ENCODE data around the gene PPP6R1. TPM values are rescaled to one million over a fixed set of nuclear protein-coding genes. Genes with fewer than 3 reads are reported as not detected.

PPP6R1 gene
- total RNA-seq, 1 experiment from 2014 or later = 70.6 TPM

GRCh38 chr19:55270172-55270942, 11.5 kb upstream of the PPP6R1 start:
- H3K27ac Mint-ChIP-seq (ENCODE audit: low read depth, unreplicated experiment) = no peak overlapping the region
- intact Hi-C loops (cut with micrococcal nuclease) = no loop called here
- no peak overlapping the region for H3K4me3 Mint-ChIP-seq (ENCODE audit: unreplicated experiment)
- TF ChIP-seq, protein P1, sequence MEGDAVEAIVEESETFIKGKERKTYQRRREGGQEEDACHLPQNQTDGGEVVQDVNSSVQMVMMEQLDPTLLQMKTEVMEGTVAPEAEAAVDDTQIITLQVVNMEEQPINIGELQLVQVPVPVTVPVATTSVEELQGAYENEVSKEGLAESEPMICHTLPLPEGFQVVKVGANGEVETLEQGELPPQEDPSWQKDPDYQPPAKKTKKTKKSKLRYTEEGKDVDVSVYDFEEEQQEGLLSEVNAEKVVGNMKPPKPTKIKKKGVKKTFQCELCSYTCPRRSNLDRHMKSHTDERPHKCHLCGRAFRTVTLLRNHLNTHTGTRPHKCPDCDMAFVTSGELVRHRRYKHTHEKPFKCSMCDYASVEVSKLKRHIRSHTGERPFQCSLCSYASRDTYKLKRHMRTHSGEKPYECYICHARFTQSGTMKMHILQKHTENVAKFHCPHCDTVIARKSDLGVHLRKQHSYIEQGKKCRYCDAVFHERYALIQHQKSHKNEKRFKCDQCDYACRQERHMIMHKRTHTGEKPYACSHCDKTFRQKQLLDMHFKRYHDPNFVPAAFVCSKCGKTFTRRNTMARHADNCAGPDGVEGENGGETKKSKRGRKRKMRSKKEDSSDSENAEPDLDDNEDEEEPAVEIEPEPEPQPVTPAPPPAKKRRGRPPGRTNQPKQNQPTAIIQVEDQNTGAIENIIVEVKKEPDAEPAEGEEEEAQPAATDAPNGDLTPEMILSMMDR (IDR thresholded peaks at IDR 0.05; ENCODE audit: unreplicated experiment) = no peak
- H3K27me3 Mint-ChIP-seq (ENCODE audit: insufficient read depth, unreplicated experiment) = no peaks in the 10 kb centered on the region
- no TSS peak for BruUV-seq (replicated peaks)
- peaks cover 9% of the 10 kb centered on the region for H3K9me3 Mint-ChIP-seq (ENCODE audit: unreplicated experiment)
- CTCF ChIA-PET = interaction anchor here (0.6 kb wide), 1 partner anchor 126 kb away, joined by 3 read pairs; no protein-coding TSS in a partner anchor
- no peak for DNase-seq (ENCODE audit: unreplicated experiment)
- POLR2A ChIA-PET = no interaction called here
- H3K36me3 Mint-ChIP-seq (ENCODE audit: insufficient read depth, unreplicated experiment) = peaks cover 34% of the 10 kb centered on the region
- H3K4me1 Mint-ChIP-seq (ENCODE audit: insufficient read depth, unreplicated experiment) = no peaks in the 10 kb centered on the region

GRCh38 chr19:55269299-55269698, 10.5 kb upstream of the PPP6R1 start:
- no TSS peak for BruUV-seq (replicated peaks)
- H3K4me1 Mint-ChIP-seq (ENCODE audit: insufficient read depth, unreplicated experiment) = no peaks in the 10 kb centered on the region
- ChIA-PET POLR2A (no interaction called here), CTCF (interaction anchor here (1.2 kb wide), 1 partner anchor 33 kb away, joined by 3 read pairs; no protein-coding TSS in a partner anchor)
- no peaks in the 10 kb centered on the region for H3K27me3 Mint-ChIP-seq (ENCODE audit: insufficient read depth, unreplicated experiment)
- intact Hi-C loops (cut with micrococcal nuclease) = no loop called here
- H3K9me3 Mint-ChIP-seq (ENCODE audit: unreplicated experiment) = peaks cover 9% of the 10 kb centered on the region
- H3K36me3 Mint-ChIP-seq (ENCODE audit: insufficient read depth, unreplicated experiment) = peaks cover 34% of the 10 kb centered on the region
- TF ChIP-seq, protein P1 (IDR thresholded peaks at IDR 0.05; ENCODE audit: unreplicated experiment) = no peak
- H3K4me3 Mint-ChIP-seq (ENCODE audit: unreplicated experiment) = no peak overlapping the region
- no peak for DNase-seq (ENCODE audit: unreplicated experiment)
- no peak overlapping the region for H3K27ac Mint-ChIP-seq (ENCODE audit: low read depth, unreplicated experiment)

GRCh38 chr19:55266840-55267239, 8.0 kb upstream of the PPP6R1 start:
- no peak overlapping the region for H3K4me3 Mint-ChIP-seq (ENCODE audit: unreplicated experiment)
- ChIA-PET CTCF (interaction anchor here (0.6 kb wide), 1 partner anchor 363 kb away, joined by 3 read pairs; no protein-coding TSS in a partner anchor), POLR2A (no interaction called here)
- peaks cover 26% of the 10 kb centered on the region for H3K36me3 Mint-ChIP-seq (ENCODE audit: insufficient read depth, unreplicated experiment)
- H3K27ac Mint-ChIP-seq (ENCODE audit: low read depth, unreplicated experiment) = no peak overlapping the region
- TF ChIP-seq, protein P1 (IDR thresholded peaks at IDR 0.05; ENCODE audit: unreplicated experiment) = no peak
- H3K9me3 Mint-ChIP-seq (ENCODE audit: unreplicated experiment) = peaks cover 9% of the 10 kb centered on the region
- H3K27me3 Mint-ChIP-seq (ENCODE audit: insufficient read depth, unreplicated experiment) = no peaks in the 10 kb centered on the region
- DNase-seq (ENCODE audit: unreplicated experiment) = no peak
- BruUV-seq (replicated peaks) = no TSS peak
- no peaks in the 10 kb centered on the region for H3K4me1 Mint-ChIP-seq (ENCODE audit: insufficient read depth, unreplicated experiment)
- intact Hi-C loops (cut with micrococcal nuclease) = no loop called here

GRCh38 chr19:55266404-55266803, 7.6 kb upstream of the PPP6R1 start:
- TF ChIP-seq, protein P1 (IDR thresholded peaks at IDR 0.05; ENCODE audit: unreplicated experiment) = no peak

More at GRCh38 chr19:55266404-55266803, 7.6 kb upstream of the PPP6R1 start:
- H3K4me3 Mint-ChIP-seq (ENCODE audit: unreplicated experiment) = no peak overlapping the region
- DNase-seq (ENCODE audit: unreplicated experiment) = no peak
- ChIA-PET CTCF (no interaction called here), POLR2A (no interaction called here)
- H3K27ac Mint-ChIP-seq (ENCODE audit: low read depth, unreplicated experiment) = no peak overlapping the region
- H3K9me3 Mint-ChIP-seq (ENCODE audit: unreplicated experiment) = peaks cover 9% of the 10 kb centered on the region
- no peaks in the 10 kb centered on the region for H3K4me1 Mint-ChIP-seq (ENCODE audit: insufficient read depth, unreplicated experiment)
- no peaks in the 10 kb centered on the region for H3K27me3 Mint-ChIP-seq (ENCODE audit: insufficient read depth, unreplicated experiment)
- intact Hi-C loops (cut with micrococcal nuclease) = no loop called here
- peaks cover 22% of the 10 kb centered on the region for H3K36me3 Mint-ChIP-seq (ENCODE audit: insufficient read depth, unreplicated experiment)
- no TSS peak for BruUV-seq (replicated peaks)
